Raji (cell line): ENCODE results near the gene CA4.

Experiments
- POLR2A ChIP-seq: IDR thresholded peaks from 2 replicates; pipeline ENCODE4 v1.6.1; 2011; ENCODE audit warnings: low read depth, low read length, control low read depth; ENCODE audit not compliant: insufficient read depth

CA4 gene

DNA sequence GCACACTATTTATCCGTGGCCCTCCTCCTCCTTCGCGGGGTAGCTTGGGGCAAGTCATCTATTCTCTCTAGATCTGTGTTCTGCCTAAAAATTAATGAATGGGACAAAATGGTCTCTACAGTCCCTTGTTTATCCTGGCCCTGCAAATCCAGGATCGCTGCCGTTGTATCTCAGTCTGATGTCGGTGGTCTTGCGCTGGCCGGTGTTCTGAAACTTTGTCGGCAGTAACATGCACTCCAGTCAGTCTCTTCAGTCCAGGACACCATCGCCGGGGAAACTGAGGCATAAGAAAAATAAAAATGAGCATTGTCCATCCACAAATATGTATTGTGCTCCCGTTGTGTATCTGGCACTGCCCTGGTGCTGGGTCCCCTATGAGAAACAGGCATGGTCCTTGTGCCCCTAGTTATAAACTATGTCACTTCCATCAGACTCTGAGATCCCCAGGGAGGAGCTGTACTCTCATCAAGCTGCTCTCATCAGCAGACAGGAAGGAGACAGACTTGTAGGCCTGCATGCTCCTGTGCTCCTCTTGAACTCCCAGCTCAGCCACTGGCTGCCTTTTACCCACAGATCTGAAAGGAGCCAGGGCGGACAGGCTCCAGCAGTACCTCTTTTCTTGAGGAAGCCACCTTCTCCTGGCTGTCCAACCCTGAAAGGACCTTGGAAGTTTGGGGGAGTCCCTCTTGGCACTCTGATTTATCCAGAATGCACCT, 13.7 kb upstream of the CA4 start:
- no peak for TF ChIP-seq POLR2A

GRCh38 chr17:60137731-60138130, 12.0 kb upstream of the CA4 start:
- no peak for TF ChIP-seq POLR2A

DNA sequence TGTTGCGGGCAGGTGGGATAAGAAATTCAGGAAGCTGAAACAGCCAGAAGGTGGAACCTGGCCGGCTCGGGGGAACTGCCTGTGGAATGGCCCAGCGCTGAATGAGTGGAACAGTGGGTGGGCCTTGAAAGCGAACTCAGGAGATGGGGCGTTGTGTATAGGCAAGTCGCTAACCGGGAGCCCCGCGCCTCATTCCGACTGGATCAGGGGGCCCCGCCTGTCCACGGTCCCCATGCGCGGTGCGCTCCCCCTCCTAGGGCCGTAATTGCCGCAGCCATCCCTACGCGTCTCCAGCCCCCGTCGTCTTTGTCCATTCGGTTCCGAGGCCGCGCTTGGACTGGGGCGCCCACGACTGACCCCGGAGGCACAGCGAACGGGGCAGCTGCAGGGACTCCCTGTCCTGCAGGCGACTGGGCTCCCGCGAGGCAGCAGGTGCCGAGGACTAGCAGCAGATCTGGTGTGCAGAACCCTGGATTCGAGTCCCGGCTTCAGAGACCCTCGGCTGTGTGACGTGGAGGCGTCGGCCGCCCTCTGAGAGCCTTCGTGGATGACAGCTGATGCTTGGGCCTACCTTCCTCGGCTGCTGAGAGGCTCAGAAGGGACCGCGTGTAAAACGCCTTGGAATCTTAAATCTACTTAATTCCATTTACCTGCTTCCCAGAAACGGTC, 10.9 kb upstream of the CA4 start:
- no peak for TF ChIP-seq POLR2A

DNA sequence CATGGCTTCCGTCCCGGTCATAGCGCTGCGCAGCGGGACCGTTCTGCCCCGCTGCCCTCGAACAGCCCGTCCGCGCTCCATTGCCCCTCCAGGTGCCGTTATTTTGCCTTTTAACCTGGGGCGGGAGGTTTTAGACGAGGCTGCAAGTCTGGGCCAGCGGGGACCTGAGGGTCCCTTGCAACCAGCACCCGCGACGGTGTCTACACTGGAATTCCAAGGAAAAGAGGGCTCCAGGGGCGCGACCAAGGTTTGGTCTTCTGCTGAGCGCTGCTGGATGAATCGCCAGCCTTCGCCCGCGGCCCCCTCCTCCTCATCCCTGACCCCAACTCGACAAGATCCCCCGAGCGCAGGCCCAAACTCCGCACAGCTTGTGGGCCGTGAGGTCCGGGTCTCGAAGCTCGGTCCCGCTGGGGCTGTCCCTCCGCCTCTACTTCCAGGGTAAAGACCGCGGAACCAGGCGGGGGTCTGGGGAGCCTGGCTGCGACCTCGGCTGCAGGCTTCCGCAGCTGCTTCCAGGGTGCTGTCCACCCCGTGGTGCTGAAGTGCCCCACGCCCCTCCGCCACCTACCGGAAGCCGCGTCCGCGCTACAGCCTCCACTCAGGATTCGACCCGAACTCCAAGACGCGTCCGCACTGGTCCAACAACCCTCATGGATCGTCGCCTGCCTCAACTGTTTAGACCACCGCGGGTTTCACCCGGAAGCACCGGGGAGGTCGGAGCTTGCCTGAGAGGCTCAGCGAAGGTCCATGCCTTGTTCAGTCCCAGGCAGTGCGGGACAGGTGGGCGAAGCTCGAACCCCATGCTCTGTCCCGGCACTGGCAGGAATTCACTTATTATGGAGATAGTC, 10.1 kb upstream of the CA4 start:
- no peak for TF ChIP-seq POLR2A

- no peak for TF ChIP-seq POLR2A
Observed at GRCh38 chr17:60141111-60142018, 8.4 kb upstream of the CA4 start.

DNA sequence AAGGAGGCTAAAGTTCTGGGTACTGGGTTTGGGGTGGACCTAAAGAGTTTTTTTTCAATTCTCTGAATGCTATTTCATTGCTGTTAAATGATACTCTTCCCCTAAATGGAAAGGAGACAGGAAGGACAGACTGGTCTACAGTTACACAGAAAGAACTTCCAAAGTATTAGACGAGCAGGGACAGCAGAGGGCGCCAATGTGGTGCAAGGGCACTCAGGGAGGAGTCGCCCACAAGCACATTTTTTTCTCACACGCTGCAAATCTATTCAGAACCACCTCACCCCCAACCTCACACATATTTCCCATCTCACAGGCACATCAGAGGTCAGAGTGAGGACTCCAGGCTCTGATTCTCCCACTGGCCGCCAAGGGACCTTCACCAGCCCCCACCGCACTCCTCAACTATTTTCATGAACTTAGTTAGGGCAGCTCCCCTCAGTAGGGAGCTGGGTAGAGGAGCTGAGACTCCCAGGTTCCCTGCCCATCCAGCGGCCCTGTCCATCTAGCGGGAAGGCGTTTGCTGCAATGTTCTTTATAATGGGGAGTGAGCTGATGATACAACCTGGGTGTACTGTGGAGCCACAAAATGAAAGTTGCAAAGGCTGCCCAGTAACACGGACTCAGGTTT, 6.8 kb upstream of the CA4 start:
- no peak for TF ChIP-seq POLR2A

DNA sequence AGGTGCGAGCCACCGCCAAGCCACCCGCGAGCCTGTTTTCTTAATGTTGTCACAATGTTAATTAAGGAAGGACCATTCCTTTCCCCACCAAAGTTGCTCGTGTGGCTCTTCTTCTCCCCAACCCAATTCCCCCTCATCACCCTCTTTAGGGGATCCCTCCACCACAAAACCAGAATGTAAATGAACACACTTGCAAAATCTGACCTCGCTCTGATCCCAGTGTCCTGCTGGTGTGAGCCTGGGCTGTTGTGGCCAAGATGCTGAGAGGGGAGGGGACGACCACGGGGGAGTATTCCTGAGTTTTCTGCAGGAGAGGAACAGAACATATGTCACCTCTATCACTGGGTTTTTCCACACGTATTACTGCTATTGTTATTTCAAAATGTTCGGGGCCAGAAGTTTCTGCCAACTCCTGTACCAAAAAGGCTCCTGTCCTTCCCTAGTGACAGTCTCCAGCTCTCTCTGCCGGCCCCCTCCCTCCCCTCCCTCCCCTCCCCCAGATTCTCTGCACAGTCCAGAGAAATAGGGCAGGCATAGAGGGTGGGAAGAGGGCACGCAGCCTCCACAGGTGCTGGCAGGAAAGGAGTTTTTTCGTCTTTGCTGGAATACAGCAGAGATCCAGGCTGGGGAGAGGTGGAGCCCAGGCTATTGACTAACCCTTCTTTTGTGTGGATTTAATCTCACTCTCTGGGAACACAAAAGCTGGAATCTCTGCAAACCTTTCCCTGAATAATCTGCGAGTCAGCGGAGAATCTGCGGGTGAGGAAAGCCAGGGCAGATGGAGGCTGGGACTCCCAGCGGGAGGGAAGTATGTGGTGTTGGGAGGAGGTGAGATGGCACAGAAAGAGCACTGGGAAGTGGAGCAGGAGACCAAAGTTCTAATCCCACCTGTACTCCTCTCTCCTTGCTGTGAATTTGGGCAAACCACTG, 4.5 kb upstream of the CA4 start:
- no peak for TF ChIP-seq POLR2A

GRCh38 chr17:60146206-60146605, 3.6 kb upstream of the CA4 start:
- no peak for TF ChIP-seq POLR2A

GRCh38 chr17:60147553-60148223, 2.1 kb upstream of the CA4 start:
- no peak for TF ChIP-seq POLR2A

- no peak for TF ChIP-seq POLR2A
Observed at GRCh38 chr17:60148373-60148772, 1.4 kb upstream of the CA4 start.

GRCh38 chr17:60151355-60151754, 1.6 kb downstream of the CA4 start:
- TF ChIP-seq POLR2A, result no peak

DNA sequence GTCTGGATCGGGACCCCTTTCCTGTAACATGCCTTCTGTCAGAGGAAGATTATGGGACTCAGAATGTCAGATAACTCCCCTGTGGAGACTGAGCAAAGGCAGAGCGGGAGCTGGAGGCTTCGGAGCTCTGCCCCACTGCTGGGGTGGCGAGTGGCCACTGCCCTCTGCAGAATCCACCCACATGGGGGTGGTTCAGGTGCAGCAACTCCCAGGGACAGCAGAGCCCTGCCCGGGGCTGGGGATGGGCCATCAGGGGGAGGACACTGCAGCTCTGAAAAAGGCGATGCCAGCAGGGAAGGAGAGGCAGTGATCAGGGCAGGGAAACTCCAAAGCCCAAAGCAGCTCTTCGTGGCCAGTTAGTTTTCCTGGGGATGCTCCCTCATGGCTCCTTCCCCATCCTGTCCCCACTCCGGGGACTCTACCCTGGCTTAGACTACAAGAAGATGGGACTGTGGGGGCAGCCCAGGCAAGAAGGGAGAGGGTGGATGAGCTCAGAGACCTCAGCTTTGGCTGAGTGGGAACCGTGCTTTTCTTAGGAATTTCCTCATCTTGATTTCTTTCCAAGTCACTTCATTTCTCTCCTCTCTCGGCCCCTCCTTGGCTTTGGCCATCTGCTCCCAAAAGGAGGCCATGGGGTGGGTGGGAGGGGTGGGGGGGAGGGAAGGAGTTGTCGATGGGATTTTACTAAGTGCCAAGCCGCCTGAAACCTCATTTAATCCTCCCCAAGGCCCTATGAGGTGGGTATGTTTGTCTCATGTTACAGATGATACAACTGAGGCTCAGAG, 4.0 kb downstream of the CA4 start:
- no peak for TF ChIP-seq POLR2A
